Purkinje cell (primary cell): ENCODE measurements around the gene ENO1. TPM values are rescaled to one million over a fixed set of nuclear protein-coding genes. Genes with fewer than 3 reads are reported as not detected.

Experiments
- polyA plus RNA-seq: library from polyadenylated mRNA; unstranded; fragments of >200 nt; fragmentation: Nextera tagmentation; gene quantifications from 2 replicates; pipeline ENCODE4 v1.2.1, GENCODE V29; 2014

Gene ENO1
- 109 and 191 TPM in 2 replicates for polyA plus RNA-seq

GRCh38 chr1:8878448-8878697 lies at the start of gene ENO1:
Gene ENO1, minus strand, starts transcription at chr1:8878686. Its CDS starts 3,778 bp downstream, at chr1:8874908.

GRCh38 chr1:8817412-8818324 lies 60.8 kb downstream of the ENO1 start, which contains the start of gene RERE:
Gene RERE, minus strand, starts transcription at chr1:8817640.

Other genes starting within 250 kb of the ENO1 start
- gene RERE, start 61.0 kb downstream of the ENO1 start, polyA plus RNA-seq, result 14.8 and 15.0 TPM in 2 replicates
- gene CA6, start 67.2 kb upstream of the ENO1 start, polyA plus RNA-seq, result not detected in 2 replicates
- gene SLC2A7, start 147.7 kb upstream of the ENO1 start, polyA plus RNA-seq, result not detected in 2 replicates
- gene SLC2A5, start 190.9 kb upstream of the ENO1 start, polyA plus RNA-seq, result 1.9 and 4.4 TPM in 2 replicates